Esophagus squamous epithelium (tissue), 4 donors: ENCODE results near the gene NEK7.

ENCODE experiments used
- POLR2A ChIP-seq, 4 donors: fragments of 450-650 bp; IDR thresholded peaks; one replicate each; pipeline ENCODE4 v1.6.1; 2017; ENCODE audit warnings: antibody characterized with exemption in 4 of 4, mild to moderate bottlenecking in 4 of 4, moderate library complexity in 3 of 4
- TF ChIP-seq, protein P1 (sequence below), 6 experiments: fragments of 450-650 bp in 4 of 6; fragments of 200-600 bp in 2 of 6; sonication (generic) in 2 of 6; IDR thresholded peaks; one replicate each; pipeline ENCODE4 v1.5.1; 2016 to 2019; ENCODE audit warnings: antibody characterized with exemption in 6 of 6, mild to moderate bottlenecking in 4 of 6, moderate library complexity in 4 of 6

DNA sequence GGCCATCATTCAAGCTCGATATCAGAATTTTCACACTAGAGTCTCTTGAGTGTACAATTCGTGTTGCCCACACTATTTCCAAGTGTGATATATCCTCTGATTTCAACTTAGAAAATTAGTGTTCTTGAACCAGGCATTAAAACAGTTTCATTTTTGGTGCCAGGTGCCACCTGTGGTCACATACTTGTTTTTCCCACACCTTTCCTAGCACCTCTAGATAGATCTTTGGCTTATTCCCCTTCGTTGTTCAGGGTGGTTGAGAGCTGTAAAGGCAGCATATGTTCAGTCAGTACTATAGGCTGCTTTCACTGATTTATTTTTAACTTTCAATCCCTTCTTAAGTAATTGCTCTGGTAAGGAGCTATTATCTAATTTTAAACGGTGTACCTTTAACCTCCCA, 131.1 kb downstream of the NEK7 start:
- TF ChIP-seq, protein P1, sequence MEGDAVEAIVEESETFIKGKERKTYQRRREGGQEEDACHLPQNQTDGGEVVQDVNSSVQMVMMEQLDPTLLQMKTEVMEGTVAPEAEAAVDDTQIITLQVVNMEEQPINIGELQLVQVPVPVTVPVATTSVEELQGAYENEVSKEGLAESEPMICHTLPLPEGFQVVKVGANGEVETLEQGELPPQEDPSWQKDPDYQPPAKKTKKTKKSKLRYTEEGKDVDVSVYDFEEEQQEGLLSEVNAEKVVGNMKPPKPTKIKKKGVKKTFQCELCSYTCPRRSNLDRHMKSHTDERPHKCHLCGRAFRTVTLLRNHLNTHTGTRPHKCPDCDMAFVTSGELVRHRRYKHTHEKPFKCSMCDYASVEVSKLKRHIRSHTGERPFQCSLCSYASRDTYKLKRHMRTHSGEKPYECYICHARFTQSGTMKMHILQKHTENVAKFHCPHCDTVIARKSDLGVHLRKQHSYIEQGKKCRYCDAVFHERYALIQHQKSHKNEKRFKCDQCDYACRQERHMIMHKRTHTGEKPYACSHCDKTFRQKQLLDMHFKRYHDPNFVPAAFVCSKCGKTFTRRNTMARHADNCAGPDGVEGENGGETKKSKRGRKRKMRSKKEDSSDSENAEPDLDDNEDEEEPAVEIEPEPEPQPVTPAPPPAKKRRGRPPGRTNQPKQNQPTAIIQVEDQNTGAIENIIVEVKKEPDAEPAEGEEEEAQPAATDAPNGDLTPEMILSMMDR (IDR thresholded peaks at IDR 0.05), result no peak
- TF ChIP-seq POLR2A (IDR thresholded peaks at IDR 0.05), result no peak
